Activated CD8-positive, alpha-beta memory T cell treated with anti-CD3 and anti-CD28 coated beads, Interleukin-2, amount 50 U/mL, for 1 hour (primary cell): Measurements from ENCODE around the gene ABHD5.

Experiments used
- DNase-seq: peaks from one replicate; pipeline ENCODE4 v3.0.0-alpha.2; 2020; ENCODE audit errors: extremely low read depth

ABHD5 gene

DNA sequence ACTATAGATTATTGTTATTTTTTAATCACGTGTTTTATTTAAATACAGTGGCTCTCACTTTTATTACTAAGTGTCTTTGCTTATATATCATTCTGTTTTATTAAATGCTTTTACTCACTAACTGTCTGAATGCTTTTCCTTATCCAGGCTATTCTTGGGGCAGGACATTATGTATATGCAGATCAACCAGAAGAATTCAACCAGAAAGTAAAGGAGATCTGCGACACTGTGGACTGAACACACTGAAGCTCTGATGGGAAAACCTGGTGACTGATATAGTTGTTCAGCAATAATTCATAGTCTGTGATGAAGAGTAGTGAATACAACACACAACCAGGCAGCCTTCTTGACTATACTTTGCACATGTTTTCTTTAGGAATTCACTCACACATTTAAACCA is 27.6 kb downstream of the ABHD5 start:
- no peak for DNase-seq

DNA sequence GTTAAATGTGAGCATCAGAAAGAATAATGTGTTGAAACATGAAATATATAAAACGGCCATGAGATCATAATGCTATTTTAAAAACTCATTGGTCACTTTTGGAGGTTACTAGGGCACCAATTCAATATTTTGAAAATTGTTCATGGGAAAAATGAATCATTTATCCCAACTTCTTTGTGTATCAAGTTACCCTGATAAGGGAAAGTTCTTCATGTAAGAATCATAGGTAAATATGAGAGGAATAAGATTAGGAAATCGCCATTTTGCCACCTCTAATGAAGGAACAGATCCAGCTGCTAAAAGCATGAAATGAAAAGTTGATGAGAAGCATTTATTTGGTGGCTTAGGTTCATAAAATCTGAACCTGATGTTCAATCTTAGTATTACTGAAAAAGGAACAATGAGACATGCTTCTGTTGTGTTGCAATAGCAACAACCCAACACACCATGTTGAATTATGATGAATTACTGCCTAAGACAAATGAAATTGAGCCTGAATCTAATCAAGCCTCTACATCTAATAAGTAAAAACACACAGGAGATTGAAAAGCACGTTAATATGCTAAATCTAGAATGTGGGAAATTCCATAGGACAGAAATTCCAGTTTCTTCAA is 32.5 kb downstream of the ABHD5 start:
- DNase-seq, result no peak

DNA sequence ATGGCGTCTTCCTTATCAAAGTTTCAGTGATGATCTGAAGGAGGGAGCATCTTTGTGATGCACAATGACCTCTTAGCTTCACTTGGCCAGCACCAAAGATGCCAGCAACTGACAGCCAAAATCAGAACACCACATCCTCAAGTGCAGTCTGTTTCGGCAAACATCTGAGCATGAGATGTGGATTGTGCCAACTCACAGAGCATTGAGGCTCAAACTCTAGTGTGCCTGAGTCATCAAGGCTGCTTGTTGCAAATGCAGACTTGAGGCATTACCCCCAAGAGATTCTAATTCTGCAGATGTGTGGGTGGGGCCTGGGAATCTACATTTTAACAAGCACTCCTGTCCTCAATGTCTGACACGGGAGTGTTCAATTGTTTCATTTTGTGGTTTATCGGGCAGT is 35.8 kb downstream of the ABHD5 start:
- no peak for DNase-seq

DNA sequence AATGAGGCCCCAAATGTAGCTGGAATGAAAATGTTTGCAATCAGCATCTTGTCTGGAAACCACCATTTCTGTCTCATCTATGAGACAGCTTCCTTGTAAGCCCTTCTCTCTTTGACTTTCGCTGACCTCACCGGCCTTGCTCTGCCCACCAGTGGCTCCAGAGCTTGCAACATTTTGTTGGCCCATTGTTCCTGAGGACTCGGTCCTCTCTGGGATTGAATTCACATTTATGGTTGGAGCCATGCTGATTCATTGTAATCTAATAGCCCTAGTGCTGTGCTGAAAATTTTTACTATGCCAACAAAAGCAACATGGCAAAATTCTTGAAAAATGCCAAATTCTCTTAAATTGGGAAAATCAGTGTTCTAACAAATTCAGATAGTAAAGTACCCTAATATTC is 37.2 kb downstream of the ABHD5 start:
- no peak for DNase-seq

DNA sequence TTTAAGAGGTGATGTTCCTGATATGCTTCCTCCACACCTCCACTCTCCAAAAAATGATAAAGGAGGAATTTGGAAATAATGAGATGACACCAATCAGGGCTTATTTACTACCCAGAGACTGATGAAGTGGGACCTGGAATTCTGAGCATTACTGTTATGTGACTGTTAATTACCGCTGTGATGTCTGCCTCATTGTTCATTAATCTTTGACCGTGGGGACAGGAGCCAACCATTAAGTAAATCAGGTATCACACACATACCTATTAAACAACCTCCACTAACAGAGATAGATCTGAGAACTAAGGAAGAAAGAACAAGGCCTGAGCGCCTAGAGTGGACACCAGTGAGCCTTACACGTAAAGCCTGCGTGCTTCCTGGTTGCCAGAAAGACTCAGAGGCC is 37.7 kb downstream of the ABHD5 start:
- no peak for DNase-seq

DNA sequence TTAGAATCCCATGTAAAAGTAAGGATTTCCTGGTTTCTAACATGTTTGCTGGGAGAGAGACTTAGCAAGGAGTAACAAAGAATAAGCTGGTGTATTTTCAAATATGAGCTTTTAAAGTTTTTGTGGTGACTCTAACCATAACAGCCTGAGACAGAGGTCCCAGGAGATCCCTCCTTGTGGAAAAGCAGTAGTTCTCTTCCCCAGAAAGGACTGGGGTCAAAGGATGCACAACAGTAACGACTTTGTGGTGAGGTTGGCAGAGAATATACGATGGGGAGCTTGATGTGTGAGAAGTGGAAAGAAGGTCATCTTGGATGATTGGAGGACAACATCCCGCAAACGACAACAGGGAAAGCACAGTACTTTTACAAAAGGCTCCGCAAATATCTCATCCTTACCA is 38.2 kb downstream of the ABHD5 start:
- no peak for DNase-seq

DNA sequence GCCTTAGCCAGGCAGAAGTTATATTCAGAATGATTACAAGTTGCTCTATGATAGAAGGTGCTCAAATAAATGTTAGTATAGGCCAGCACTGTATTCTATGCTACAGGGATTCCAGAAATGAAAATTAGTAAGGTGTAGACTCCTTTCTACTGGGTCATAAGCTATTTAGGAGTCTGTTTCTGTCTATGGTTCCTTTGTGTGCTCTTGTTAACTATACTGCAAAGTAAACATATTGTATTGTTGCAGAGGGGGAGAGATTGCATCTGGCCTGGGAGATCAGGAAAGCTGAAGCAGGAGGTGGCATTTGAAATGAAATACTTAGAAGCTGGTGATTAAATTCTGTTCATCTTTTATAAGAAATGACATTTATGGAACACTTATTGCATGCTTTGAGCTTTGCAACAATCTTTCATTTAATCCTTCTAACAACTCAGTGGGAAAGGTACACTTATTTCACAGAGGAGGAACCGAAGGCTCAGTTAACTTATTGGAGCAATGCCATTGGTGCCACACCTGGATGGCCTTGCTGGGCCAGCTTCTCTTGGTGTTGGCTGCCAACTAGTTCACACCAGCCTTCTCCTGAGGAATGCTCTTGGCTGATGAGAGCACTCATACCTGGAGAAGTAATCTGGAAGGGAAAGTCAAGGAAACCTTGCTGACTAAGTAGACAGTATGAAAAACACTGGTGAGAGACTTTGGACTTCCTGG is 39.1 kb downstream of the ABHD5 start:
- no peak for DNase-seq

DNA sequence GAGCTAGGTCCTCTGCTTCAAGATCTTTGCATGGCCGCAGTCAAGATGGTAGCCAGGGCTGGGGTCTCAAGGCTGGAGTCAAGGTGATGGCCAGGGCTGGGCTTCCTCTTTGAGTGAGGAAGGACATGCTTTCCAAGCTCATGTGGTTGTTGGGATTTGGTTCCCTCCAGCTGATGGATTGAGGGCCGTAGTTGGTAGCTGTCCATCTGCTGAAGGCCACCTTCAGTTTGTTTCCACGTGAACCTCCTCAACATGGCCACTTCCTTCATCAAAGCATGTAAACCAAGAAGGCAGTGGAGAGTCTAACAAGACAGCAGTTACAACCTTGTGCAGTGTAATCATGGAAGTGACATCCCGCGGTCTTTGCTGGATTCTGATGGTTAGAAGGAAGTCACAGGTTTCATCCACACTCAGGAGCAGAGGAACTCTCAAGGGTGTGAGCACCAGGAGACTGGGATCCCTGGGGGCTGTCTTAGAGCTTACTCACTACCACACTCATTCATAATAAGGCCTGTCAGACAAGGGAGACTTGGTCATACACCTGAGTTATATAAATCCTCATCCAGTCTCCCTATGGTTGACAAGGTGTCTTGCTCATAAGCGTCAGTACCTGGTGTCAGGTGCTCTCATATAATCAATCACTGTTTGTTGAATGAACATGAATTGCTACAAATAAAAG is 42.1 kb downstream of the ABHD5 start:
- DNase-seq, result no peak

DNA sequence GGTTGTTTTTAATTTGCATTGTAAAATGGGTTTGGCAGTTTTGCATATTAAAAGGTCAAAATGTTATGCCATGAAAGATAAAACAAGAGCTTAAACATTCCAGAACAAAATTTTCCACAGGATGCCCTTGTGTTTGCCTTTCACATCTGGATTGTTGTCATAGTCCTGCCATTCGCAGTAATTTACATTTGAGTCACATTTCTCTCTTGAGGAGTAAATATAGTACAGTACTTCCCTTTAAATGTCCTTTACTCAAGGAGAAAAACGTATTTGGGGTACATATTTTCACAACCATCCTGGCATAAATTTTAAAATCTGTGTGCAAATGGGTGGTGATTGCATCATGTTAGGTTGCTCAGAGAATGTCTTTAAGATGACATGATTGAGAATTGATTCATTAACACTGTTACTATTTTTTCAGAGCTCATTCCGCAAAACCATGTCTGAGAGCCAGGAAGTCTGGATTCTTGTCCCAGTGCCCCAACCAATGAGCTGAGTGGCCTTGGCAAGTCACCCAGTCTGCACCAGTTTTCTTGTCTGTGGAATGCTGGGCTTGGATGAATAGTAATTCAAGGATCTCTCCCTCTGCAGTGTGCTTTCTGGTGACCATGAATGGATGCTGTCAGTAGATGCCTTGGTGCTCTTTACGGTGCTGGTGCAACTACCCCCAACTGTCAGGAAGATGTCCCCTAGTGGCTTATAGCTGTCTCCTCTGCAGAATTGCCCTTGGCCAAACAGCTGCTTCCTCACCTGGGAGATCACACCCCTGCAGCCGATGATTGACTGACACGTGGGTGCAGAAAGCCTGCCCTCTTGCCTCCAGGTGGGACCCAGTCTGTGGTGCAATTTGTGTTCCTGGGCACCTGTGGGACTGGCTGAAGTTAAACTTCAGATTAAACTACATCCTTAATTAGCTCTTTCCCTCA is 43.0 kb downstream of the ABHD5 start:
- no peak for DNase-seq

DNA sequence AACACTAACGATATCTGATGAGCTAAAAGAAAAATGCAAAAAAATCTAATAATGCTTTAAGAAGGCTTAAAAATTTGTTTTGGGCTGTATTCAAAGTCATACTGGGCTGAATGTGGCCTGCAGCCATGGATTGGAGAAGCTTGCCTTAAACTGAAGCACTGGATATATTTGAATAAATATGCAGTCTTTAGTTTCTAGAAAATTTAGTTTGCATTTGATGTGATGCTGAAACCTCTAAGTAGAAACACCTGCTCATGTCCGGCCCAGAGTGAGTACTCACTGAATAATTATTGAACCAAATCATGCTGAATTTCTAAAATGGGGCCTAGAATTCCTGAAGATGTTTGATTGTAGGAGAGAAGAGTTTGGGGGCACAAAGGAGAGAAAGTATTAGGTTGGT is 43.9 kb downstream of the ABHD5 start:
- no peak for DNase-seq

DNA sequence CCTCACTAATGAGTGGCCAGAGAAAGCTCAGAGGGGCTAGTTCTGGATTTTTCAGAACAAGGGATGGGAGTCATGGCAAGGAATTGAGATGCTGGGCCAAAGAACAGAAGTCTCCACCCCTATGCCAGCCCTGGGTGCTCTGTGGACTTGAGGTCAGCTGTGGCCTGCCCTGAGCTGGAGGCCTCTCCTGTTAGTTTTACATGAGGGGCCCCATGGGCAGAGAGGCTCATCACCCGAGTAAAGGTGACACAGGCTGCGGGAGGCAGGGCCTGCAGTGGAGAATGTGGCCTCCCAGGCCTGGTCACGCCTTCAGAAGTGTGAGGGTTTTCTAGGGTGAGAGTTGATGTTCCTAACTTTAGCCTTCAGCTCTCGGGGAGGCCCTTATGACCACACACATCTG is 44.9 kb downstream of the ABHD5 start:
- DNase-seq, result no peak

DNA sequence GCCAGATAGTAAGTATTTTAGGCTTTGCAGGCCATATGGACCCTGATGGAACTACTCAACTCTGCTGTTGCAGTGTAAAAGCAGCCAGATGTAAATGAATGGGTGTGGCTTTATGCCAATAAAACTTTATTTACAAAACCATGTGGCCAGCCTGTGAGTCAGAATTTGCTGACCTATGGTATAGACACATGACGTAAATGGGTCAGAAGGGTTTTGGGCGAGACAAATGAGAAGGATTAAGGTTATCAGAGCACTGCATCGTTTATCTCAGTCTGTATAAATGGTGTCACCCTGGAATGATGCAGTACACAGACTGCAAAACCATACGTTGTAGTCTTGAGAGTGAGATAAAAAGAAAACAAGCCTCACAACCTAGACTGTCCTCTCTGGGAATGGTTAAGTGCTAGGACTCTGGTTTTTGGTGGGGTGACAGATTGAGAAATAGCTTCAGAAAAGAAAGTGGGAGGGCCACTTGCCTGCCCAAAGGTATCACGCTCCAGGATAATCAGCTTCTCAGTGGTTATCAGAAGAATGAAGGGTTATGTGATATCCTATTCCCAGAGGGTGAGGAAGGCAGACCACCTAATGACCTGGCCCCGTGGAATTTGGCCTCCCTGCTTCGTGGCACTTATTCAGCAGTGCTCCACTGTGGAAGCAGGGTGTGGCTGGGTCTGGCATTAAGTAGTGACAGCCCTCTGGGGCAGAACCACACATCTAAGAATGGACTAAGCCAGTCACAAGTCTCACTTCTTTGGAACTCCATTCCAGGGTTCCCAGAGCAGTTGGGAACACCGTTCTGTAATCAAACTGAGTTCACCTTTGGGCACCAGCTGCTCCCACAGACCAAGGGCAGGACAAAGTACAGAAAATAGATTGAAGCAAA is 46.1 kb downstream of the ABHD5 start:
- DNase-seq, result no peak

DNA sequence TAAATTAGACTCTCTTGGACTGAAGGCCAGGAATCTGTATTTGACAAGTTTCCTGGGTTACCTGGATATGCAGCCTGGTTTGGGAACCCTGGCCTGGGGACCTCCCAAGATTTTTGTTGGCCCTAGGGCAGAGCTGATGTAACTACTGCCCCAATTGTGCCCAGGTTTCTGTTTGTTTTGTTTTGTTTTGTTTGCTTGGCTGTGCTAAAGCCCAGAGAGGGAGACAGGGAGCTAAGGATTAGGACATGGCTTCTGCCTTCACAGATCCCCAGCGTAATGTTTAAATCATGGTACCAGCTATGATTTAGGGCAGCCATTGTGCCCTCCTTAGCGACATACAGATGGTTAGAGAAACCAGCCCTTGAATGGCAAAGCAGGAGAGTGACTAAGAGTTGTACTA is 47.6 kb downstream of the ABHD5 start:
- no peak for DNase-seq

DNA sequence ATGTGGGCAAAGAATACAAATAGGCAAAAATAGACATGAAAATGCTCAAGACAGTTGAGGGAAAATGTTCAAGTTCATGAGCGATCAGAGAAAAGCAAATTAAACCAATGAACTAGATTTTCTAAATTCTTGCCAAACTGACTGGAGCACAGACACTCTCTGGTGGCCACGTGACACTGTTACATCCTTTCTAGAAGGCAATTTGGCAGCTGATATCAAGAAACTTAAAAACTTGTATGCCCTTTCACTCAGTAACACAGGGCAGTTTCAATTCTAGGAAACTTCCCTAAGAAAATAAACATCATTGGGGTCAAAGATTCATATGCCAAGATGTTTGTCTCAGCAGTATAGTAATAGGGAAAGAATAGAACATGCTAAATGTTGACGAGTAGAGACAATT is 52.2 kb downstream of the ABHD5 start:
- DNase-seq, result no peak

DNA sequence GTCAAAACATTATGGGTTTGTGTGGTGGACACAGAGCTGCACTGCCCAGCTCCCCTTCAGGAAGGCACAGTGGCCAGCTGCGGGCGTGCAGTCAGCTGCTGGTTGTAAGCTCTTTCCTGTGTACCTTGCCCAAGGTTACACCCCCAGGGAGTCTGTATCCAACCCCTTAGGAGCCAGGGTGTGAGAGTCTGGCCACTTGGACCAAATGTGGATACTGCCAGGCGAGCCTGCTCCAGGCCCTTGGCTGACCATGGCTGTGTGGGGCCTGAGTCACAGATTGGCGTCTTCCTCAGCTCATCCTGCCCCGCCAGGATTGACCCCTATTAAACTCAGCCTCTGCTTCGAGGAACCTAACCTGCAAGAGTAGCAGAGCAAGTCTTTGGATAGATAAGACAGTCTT is 56.9 kb downstream of the ABHD5 start:
- no peak for DNase-seq

DNA sequence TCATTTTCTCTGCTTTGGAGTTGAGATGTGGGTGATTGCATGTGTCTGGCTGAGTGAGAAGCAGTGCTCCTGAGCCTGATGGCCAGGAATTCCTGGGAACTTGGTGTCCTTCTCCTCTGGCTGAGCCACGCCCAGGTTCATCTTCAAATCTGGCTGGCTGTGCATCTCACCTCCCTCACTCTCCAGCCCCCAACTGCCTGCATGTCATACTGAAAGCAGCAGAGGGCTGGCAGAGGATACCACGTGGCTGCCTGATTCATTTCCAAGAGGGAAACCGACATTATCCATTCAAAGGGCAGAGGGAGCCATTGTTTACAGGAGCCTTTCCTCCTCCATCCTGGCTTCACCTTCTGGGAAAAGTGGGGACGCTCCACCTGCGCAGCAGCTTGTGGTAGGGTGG is 57.4 kb downstream of the ABHD5 start:
- DNase-seq, result no peak

DNA sequence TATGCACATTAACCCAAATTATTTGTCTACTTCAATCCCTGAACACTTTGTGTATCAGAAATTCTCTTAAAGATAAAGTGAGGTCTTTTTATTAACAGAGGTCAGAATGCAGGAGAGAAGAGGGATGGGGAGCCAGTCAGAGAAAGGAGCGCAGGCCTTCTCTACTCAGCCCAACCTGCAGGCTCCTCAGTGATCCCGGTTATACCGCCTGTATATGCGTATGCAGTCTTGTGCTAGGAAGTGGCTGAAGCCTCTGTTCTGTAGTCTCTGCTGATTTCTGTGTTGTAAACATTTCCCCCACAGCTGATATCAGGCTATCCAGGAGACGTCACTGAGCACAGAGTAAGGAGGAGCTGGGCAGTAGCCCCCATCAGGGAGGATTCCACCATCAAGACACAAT is 57.9 kb downstream of the ABHD5 start:
- no peak for DNase-seq

DNA sequence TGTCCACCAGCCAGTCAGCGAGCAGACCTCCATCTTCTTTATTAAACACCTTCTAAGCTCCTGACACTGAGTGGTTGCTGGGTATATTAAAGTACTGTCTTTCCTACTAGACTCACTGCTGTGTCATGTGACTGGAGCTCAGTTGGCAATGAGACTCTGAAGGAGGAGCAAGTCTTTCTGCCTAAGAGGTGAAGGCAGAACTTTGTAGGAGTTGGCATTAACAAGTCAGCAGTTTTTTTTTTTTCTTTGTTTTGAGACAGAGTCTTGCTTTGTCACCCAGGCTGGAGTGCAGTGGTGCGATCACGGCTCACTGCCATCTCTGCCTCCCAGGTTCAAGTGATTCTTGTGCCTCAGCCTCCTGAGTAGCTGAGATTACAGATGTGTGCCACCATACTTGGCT is 62.2 kb downstream of the ABHD5 start:
- DNase-seq, result no peak

DNA sequence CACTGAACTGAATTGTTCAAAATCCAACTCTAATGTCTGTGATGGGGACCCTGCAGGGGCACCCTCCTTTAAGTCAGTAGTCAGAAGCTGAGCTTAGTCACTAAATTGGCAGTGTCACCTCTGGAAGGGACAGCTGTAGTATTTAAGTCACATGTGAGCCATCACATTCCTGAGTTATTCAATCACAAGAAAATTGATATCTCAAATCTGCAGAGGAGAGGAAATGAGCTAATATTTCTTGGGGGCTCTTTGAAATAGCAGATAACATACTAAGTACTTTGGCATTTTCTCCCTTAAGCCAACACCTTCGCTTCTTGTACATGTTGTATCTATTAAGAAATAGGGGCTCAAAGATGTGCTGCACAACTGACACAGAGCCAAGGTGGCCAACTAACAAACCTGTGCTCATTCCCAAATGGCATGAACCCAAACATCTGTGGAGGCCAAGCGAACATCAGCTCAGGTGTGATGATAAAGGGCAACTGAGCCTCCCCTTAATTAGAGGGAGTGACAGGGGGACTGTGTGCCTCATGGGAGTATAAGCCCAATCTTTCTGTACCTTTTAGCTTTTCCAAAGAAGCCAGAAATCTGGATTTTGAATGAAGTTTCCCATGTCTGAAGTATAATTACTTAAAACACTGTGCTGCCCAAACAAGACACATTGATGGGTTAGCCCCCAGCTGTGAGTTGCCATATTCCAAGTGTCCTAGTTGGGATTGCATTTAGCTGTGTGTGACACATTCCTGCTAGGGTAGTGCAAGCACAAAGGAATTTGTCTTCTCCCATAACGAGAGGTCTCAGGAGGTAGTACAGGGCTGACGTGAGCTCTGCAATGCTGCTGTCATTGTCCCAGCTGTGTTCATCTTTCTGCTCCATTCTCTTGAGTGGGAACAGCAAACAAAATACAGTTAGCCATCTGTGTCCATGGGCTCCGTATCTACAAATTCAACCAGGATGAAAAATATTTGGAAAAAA is 63.3 kb downstream of the ABHD5 start:
- no peak for DNase-seq
